AG10803 (cell line): Measurements from ENCODE around the gene UTP20.

Experiments used
- DNase-seq: peaks from one replicate; pipeline ENCODE4 v3.0.0; 2010; ENCODE audit warnings: low read depth
- H3K4me3 ChIP-seq: 2 replicates; pipeline ENCODE4 v1.5.1; 2011; ENCODE audit warnings: mild to moderate bottlenecking, low read length, control low read depth
- TF ChIP-seq, protein P1 (sequence below): conservative IDR thresholded peaks from 2 replicates; pipeline ENCODE4 v1.5.1; 2011; ENCODE audit warnings: mild to moderate bottlenecking, low read length, control low read depth, inconsistent platforms

UTP20 gene

DNA sequence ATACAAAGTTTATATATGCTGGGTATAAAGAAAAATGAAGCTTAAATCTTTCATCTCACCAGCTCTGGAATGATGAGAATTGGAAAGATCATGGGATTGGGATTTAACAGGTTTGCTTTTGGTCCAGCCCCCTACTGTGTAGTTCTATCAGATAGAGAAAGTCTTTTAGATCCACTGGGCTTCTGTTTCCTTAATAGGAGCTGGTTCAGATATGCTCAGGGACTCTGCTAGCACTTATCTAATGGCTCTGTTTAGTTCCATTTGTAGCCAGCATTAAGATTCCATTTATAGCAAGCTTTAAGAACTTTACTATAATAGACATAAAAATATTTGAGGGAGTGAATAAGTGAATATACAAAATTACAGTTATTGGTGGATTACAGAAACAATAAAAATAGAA lies 42.6 kb downstream of the UTP20 start:
- no peak for DNase-seq
- H3K4me3 ChIP-seq: no peak overlapping the region
- TF ChIP-seq, protein P1, sequence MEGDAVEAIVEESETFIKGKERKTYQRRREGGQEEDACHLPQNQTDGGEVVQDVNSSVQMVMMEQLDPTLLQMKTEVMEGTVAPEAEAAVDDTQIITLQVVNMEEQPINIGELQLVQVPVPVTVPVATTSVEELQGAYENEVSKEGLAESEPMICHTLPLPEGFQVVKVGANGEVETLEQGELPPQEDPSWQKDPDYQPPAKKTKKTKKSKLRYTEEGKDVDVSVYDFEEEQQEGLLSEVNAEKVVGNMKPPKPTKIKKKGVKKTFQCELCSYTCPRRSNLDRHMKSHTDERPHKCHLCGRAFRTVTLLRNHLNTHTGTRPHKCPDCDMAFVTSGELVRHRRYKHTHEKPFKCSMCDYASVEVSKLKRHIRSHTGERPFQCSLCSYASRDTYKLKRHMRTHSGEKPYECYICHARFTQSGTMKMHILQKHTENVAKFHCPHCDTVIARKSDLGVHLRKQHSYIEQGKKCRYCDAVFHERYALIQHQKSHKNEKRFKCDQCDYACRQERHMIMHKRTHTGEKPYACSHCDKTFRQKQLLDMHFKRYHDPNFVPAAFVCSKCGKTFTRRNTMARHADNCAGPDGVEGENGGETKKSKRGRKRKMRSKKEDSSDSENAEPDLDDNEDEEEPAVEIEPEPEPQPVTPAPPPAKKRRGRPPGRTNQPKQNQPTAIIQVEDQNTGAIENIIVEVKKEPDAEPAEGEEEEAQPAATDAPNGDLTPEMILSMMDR: no peak

DNA sequence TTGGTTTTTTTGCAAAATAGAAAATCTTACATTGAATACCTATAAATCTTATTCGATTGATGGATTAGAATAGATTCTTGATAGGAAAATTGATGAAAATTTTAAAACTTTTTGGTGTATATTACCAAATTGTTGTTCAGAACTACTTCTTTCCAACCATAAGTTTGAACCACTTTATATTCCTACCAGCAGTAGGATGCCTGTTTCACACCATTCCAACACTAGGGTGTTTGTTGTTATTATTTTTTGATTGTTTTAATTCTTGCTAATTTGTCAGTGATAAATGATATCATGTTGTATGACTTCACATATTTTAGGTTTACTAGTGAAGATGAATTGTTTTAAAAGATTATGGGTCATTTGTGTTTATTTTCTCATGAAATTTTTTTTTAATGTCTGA lies 43.4 kb downstream of the UTP20 start:
- H3K4me3 ChIP-seq: no peak overlapping the region
- TF ChIP-seq, protein P1: no peak
- no peak for DNase-seq

GRCh38 chr12:101325590-101325989 lies 45.7 kb downstream of the UTP20 start:
- TF ChIP-seq, protein P1: no peak
- no peak for DNase-seq
- H3K4me3 ChIP-seq: no peak overlapping the region

- H3K4me3 ChIP-seq: no peak overlapping the region
- DNase-seq: no peak
- TF ChIP-seq, protein P1: no peak
Observed at GRCh38 chr12:101327051-101327450, 47.1 kb downstream of the UTP20 start.

GRCh38 chr12:101327546-101327945 lies 47.6 kb downstream of the UTP20 start:
- H3K4me3 ChIP-seq: no peak overlapping the region
- TF ChIP-seq, protein P1: no peak
- DNase-seq: no peak

DNA sequence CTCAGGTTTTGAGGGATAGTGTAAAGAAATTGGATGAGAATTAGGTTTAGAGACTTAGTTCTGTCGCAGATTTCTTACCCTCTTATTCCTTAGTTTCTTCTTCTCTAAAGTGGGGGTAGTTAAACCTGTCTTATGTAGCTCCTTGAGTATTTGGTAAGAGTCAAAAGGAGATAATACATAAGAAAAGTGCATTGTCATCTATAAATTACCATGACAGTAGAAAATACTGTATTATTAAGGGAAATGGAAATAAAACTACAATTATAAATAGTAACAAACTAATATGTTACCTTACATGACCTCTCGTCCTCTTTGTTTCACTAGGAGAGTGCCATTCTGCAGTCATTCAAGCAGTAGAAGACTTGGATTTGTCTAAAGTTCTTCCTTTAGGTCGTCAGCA lies 49.0 kb downstream of the UTP20 start:
- no peak for DNase-seq
- TF ChIP-seq, protein P1: no peak
- H3K4me3 ChIP-seq: no peak overlapping the region

- H3K4me3 ChIP-seq: no peak overlapping the region
- DNase-seq: no peak
- TF ChIP-seq, protein P1: no peak
Observed at GRCh38 chr12:101330631-101331030, 50.7 kb downstream of the UTP20 start.
